Aorta (tissue), 4 donors: Measurements from ENCODE around the gene SLC1A4. TPM values are rescaled to one million over a fixed set of nuclear protein-coding genes. Genes with fewer than 3 reads are reported as not detected.

Experiments
- polyA plus RNA-seq, 2 donors: library from polyadenylated mRNA; stranded (reverse); fragments of 200-250 nt; gene quantifications; one replicate each; pipeline ENCODE4 v1.2.3, GENCODE V29; 2013
- total RNA-seq, 2 donors: library from RNA; stranded (reverse); fragmentation: NEBNext Ultra II Directional; extraction: Animal tissue kit (Norgen Biotek cat#: 25700); gene quantifications; one replicate each; pipeline ENCODE4 v1.2.1, GENCODE V29; 2021
- donor health status: healthy with polysubstance abuse.
- donor health status: Bipolar disorder and iron deficiency.
- donor health status: DM: no; HTN: no; CAD: no.
- donor health status: DM: yes; HTN: yes; CAD: no.

The SLC1A4 gene
- total and polyA plus RNA-seq, 4 donors, result 6.9 to 26.4 (median 17.8) TPM

Other genes with a start within 250 kb of the SLC1A4 start
- 10 to 100 TPM; 16.6 to 31.0 TPM for gene CEP68, start 67.0 kb downstream of the SLC1A4 start, total RNA-seq
- 1 to 10 TPM; 3.5 to 9.2 TPM for gene CEP68, start 67.0 kb downstream of the SLC1A4 start, polyA plus RNA-seq
- gene RAB1A, start 140.7 kb downstream of the SLC1A4 start, total RNA-seq, result 100 to 1,000 TPM; 135 to 165 TPM
- gene RAB1A, start 140.7 kb downstream of the SLC1A4 start, polyA plus RNA-seq, result 100 to 1,000 TPM; 118 to 124 TPM
- gene ACTR2, start 238.4 kb downstream of the SLC1A4 start, total RNA-seq, result 100 to 1,000 TPM; 221 to 255 TPM
- gene ACTR2, start 238.4 kb downstream of the SLC1A4 start, polyA plus RNA-seq, result 100 to 1,000 TPM in 1 of 2 donors, 10 to 100 TPM in 1; 78.1 to 144 TPM